HCT116 (cell line): ENCODE measurements around the gene EMP2. TPM values are rescaled to one million over a fixed set of nuclear protein-coding genes. Genes with fewer than 3 reads are reported as not detected.

Experiments used
- ATAC-seq: fragments of 200-7000 bp; cut with Tn5 transposase; 2 replicates; pipeline ENCODE4 v1.9.1; 2020; ENCODE audit warnings: mild to moderate bottlenecking, moderate library complexity
- BruUV-seq: library from RNA; stranded (reverse); fragments of 400-500 nt; replicated peaks from 2 replicates; lab custom pipeline; 2021; lab: Mats Ljungman, UMichigan
- CTCF ChIA-PET: fragments of 300-600 bp; sonication (Branson Sonifier 250); formaldehyde crosslinking; loops from one replicate; lab custom pipeline; 2021; ENCODE audit warnings: antibody characterized with exemption; lab: Charles Lee
- POLR2A ChIA-PET: fragments of 300-600, 350-600 bp; sonication (Branson Sonifier 250); formaldehyde crosslinking; loops from one replicate; lab custom pipeline; 2021; ENCODE audit warnings: antibody characterized with exemption; lab: Charles Lee
- RAD21 ChIA-PET, 2 experiments: fragments of 300-600 bp; sonication (Branson Sonifier 250); formaldehyde crosslinking; loops; one replicate each; lab custom pipeline; 2023; ENCODE audit warnings: low total read pairs in 2 of 2; ENCODE audit not compliant: uncharacterized antibody in 2 of 2, unreplicated experiment in 2 of 2, low non-redundant PET in 1 of 2; lab: Charles Lee
- DNase-seq: peaks from one replicate; pipeline ENCODE4 v3.0.0-alpha.2; 2010; ENCODE audit warnings: low read depth, low spot score
- H2AFZ ChIP-seq: fragments of 200-600 bp; shearing (Covaris generic), sonication (generic); 2 replicates; pipeline ENCODE4 v1.6.1; 2017; ENCODE audit warnings: low read depth, mixed run types, mixed read lengths, antibody characterized with exemption, low read length; ENCODE audit not compliant: poor library complexity, severe bottlenecking
- H3K27ac ChIP-seq: 2 replicates; pipeline ENCODE4 v1.5.1; 2012; ENCODE audit warnings: low read depth, low read length
- H3K27me3 ChIP-seq: fragments of 200-600 bp; sonication (generic); 2 replicates; pipeline ENCODE4 v1.6.1; 2016; ENCODE audit warnings: mixed run types, low read length, mixed read lengths; ENCODE audit not compliant: insufficient read depth
- H3K36me3 ChIP-seq, 2 experiments: fragments of 200-500 bp in 1 of 2; fragments of 200-600 bp in 1 of 2; sonication (Bioruptor generic) in 1 of 2; sonication (generic) in 1 of 2; 2 replicates each; pipeline versions ENCODE4 v1.5.1 to v1.6.1; 2014 to 2016; ENCODE audit warnings: low read length in 2 of 2, inconsistent platforms in 1 of 2, mixed read lengths in 1 of 2, mixed run types in 1 of 2; ENCODE audit not compliant: insufficient read depth in 2 of 2, control insufficient read depth in 1 of 2
- H3K4me1 ChIP-seq, 2 experiments: fragments of 200-600 bp in 1 of 2; sonication (generic) in 1 of 2; 2 replicates each; pipeline versions ENCODE4 v1.5.1 to v1.6.1; 2012 to 2017; ENCODE audit warnings: low read length in 2 of 2, inconsistent platforms in 1 of 2, mild to moderate bottlenecking in 1 of 2, mixed read lengths in 1 of 2, mixed run types in 1 of 2, moderate library complexity in 1 of 2; ENCODE audit not compliant: insufficient read depth in 2 of 2, control insufficient read depth in 1 of 2
- H3K4me2 ChIP-seq: fragments of 200-600 bp; sonication (generic); 2 replicates; pipeline ENCODE4 v1.6.1; 2017; ENCODE audit warnings: mixed run types, low read length, mixed read lengths
- H3K4me3 ChIP-seq, 2 experiments: fragments of 200-600 bp in 1 of 2; sonication (generic) in 1 of 2; replicated peaks in 1 of 2; 2 replicates each; pipeline ENCODE4 v1.5.1; 2011 to 2016; ENCODE audit warnings: low read length in 2 of 2, control low read depth in 1 of 2, low read depth in 1 of 2, mild to moderate bottlenecking in 1 of 2, mixed read lengths in 1 of 2, mixed run types in 1 of 2
- H3K79me2 ChIP-seq: fragments of 200-600 bp; sonication (generic); 2 replicates; pipeline ENCODE4 v1.6.1; 2017; ENCODE audit warnings: mild to moderate bottlenecking, mixed run types, low read length, moderate library complexity, mixed read lengths; ENCODE audit not compliant: insufficient read depth
- H3K9ac ChIP-seq: fragments of 200-600 bp; sonication (generic); 2 replicates; pipeline ENCODE4 v1.6.1; 2016; ENCODE audit warnings: low read length, mixed read lengths
- H3K9me2 ChIP-seq: fragments of 200-600 bp; sonication (generic), shearing (Covaris generic); 2 replicates; pipeline ENCODE4 v1.6.1; 2017; ENCODE audit warnings: mixed run types, mild to moderate bottlenecking, moderate library complexity; ENCODE audit not compliant: insufficient read depth
- H3K9me3 ChIP-seq, 2 experiments: fragments of 200-500 bp in 1 of 2; fragments of 200-600 bp in 1 of 2; sonication (Bioruptor generic) in 1 of 2; sonication (generic) in 1 of 2; 2 replicates each; pipeline ENCODE4 v1.6.1; 2014 to 2017; ENCODE audit warnings: low read length in 2 of 2, mixed read lengths in 2 of 2, inconsistent platforms in 1 of 2, low read depth in 1 of 2, mild to moderate bottlenecking in 1 of 2, mixed run types in 1 of 2, moderate library complexity in 1 of 2; ENCODE audit not compliant: control insufficient read depth in 1 of 2, insufficient read depth in 1 of 2
- H4K20me1 ChIP-seq: fragments of 200-600 bp; sonication (generic), shearing (Covaris generic); 2 replicates; pipeline ENCODE4 v1.6.1; 2017; ENCODE audit warnings: mixed run types, mild to moderate bottlenecking, moderate library complexity; ENCODE audit not compliant: insufficient read depth
- ATF3 ChIP-seq: IDR thresholded peaks from 2 replicates; pipeline ENCODE4 v1.6.1; 2012
- CBX3 ChIP-seq: IDR thresholded peaks from 2 replicates; pipeline ENCODE4 v1.6.1; 2012; ENCODE audit warnings: low read depth
- CEBPB ChIP-seq: IDR thresholded peaks from 2 replicates; pipeline ENCODE4 v1.6.1; 2012; ENCODE audit warnings: low read depth
- EGR1 ChIP-seq: IDR thresholded peaks from 2 replicates; pipeline ENCODE4 v1.6.1; 2012; ENCODE audit warnings: low read depth
- EZH2phosphoT487 ChIP-seq: fragments of 200-600 bp; IDR thresholded peaks from 2 replicates; pipeline ENCODE4 v1.6.1; 2018; ENCODE audit warnings: antibody characterized with exemption, borderline replicate concordance
- FOSL1 ChIP-seq: IDR thresholded peaks from 2 replicates; pipeline ENCODE4 v1.6.1; 2012; ENCODE audit warnings: low read depth
- POLR2AphosphoS5 ChIP-seq: IDR thresholded peaks from 2 replicates; pipeline ENCODE4 v1.6.1; 2011; ENCODE audit warnings: mild to moderate bottlenecking, low read depth, low read length, moderate library complexity
- SIN3A ChIP-seq: IDR thresholded peaks from 2 replicates; pipeline ENCODE4 v1.6.1; 2012; ENCODE audit warnings: low read depth
- SRF ChIP-seq: IDR thresholded peaks from 2 replicates; pipeline ENCODE4 v1.6.1; 2012; ENCODE audit warnings: low read depth
- TCF7L2 ChIP-seq: IDR thresholded peaks from 2 replicates; pipeline ENCODE4 v1.7.0; 2011; ENCODE audit warnings: borderline replicate concordance, inconsistent platforms; ENCODE audit not compliant: insufficient read depth, insufficient read length; ENCODE audit errors: extremely low read depth
- ZFX ChIP-seq: fragments of 450-650 bp; IDR thresholded peaks from 2 replicates; pipeline ENCODE4 v1.6.1; 2017
- intact Hi-C: fragments of 100-400 bp; cut with micrococcal nuclease; formaldehyde crosslinking; loops from 2 replicates; pipeline ENCODE4 v1.10.0; 2022
- total RNA-seq: library from RNA; stranded (reverse); gene quantifications from one replicate; pipeline ENCODE4 v1.2.1, GENCODE V29; 2021; ENCODE audit not compliant: unreplicated experiment
- TF ChIP-seq, protein P1 (sequence below): IDR thresholded peaks from 2 replicates; pipeline ENCODE4 v1.6.1; 2012; ENCODE audit warnings: low read depth

EMP2 gene
- total RNA-seq, 1 experiment from 2014 or later = 32.6 TPM

- Histone ChIP-seq H3K9ac (no peak overlapping the region), H3K27ac (no peak overlapping the region; the same call in 1 of the 2 replicates), H3K27me3 (no peaks in the 10 kb centered on the region), H3K4me1 (peaks cover 38 to 47% of the 10 kb centered on the region in 2 experiments), H3K4me2 (peak overlapping the region; percentile 99), H3K9me2 (no peaks in the 10 kb centered on the region), H2AFZ (no peak overlapping the region), H3K79me2 (peaks cover 21% of the 10 kb centered on the region), H3K36me3 (no peaks in the 10 kb centered on the region), H3K9me3 (no peaks in the 10 kb centered on the region), H3K4me3 (no peak overlapping the region), H4K20me1 (no peaks in the 10 kb centered on the region)
- POLR2A ChIA-PET = no interaction called here
- ATAC-seq = no peak
- no TSS peak for BruUV-seq
- intact Hi-C loops = no loop called here
- CTCF ChIA-PET = interaction anchor here (1.4 kb wide), 1 partner anchor 63 kb away, joined by 4 read pairs; no protein-coding TSS in a partner anchor
- TF ChIP-seq EZH2phosphoT487 = no peak
- TF ChIP-seq, protein P1, sequence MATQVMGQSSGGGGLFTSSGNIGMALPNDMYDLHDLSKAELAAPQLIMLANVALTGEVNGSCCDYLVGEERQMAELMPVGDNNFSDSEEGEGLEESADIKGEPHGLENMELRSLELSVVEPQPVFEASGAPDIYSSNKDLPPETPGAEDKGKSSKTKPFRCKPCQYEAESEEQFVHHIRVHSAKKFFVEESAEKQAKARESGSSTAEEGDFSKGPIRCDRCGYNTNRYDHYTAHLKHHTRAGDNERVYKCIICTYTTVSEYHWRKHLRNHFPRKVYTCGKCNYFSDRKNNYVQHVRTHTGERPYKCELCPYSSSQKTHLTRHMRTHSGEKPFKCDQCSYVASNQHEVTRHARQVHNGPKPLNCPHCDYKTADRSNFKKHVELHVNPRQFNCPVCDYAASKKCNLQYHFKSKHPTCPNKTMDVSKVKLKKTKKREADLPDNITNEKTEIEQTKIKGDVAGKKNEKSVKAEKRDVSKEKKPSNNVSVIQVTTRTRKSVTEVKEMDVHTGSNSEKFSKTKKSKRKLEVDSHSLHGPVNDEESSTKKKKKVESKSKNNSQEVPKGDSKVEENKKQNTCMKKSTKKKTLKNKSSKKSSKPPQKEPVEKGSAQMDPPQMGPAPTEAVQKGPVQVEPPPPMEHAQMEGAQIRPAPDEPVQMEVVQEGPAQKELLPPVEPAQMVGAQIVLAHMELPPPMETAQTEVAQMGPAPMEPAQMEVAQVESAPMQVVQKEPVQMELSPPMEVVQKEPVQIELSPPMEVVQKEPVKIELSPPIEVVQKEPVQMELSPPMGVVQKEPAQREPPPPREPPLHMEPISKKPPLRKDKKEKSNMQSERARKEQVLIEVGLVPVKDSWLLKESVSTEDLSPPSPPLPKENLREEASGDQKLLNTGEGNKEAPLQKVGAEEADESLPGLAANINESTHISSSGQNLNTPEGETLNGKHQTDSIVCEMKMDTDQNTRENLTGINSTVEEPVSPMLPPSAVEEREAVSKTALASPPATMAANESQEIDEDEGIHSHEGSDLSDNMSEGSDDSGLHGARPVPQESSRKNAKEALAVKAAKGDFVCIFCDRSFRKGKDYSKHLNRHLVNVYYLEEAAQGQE = no peak
- no peak for TF ChIP-seq FOSL1
- no peak for TF ChIP-seq POLR2AphosphoS5
- no peak for TF ChIP-seq CEBPB
- no peak for TF ChIP-seq SRF
- no peak for TF ChIP-seq ZFX
- TF ChIP-seq ATF3 = no peak
- no peak for TF ChIP-seq SIN3A
- TF ChIP-seq EGR1 = no peak
- no peak for TF ChIP-seq CBX3
- TF ChIP-seq TCF7L2 = no peak
- TF ChIP-seq, all 23 proteins: peak for 0
- RAD21 ChIA-PET = no interaction called here
- DNase-seq = no peak
Observed at GRCh38 chr16:10577305-10578202, 2.8 kb downstream of the EMP2 start.
